ENCODE results near the gene SLC9A8.
A peak's percentile ranks its signal among the peaks of the same experiment; 100 is the strongest.

The SLC9A8 gene

GRCh38 chr20:49896204-49896603 is 83.6 kb downstream of the SLC9A8 start:
- no peak for TF ChIP-seq CTCF (conservative IDR thresholded peaks at IDR 0.05)
- no peak for TF ChIP-seq ZFX (IDR thresholded peaks at IDR 0.05)
- peak overlapping the region; percentile 80 for H3K27ac ChIP-seq

- peak overlapping the region; percentile 90 for H3K27ac ChIP-seq
- no peak for TF ChIP-seq CTCF (conservative IDR thresholded peaks at IDR 0.05)
Observed at GRCh38 chr20:49899541-49900383, 87.1 kb downstream of the SLC9A8 start.

GRCh38 chr20:49901588-49901987 is 89.0 kb downstream of the SLC9A8 start:
- peak overlapping the region; percentile 90 for H3K27ac ChIP-seq
- no peak for TF ChIP-seq CTCF (conservative IDR thresholded peaks at IDR 0.05)
- no peak for TF ChIP-seq ZFX (IDR thresholded peaks at IDR 0.05)

GRCh38 chr20:49904440-49905214 is 92.0 kb downstream of the SLC9A8 start:
- no peak for TF ChIP-seq ZFX (IDR thresholded peaks at IDR 0.05)
- no peak for TF ChIP-seq CTCF (conservative IDR thresholded peaks at IDR 0.05)
- no peak overlapping the region for H3K27ac ChIP-seq

- H3K27ac ChIP-seq, result no peak overlapping the region
- TF ChIP-seq CTCF (conservative IDR thresholded peaks at IDR 0.05) (no peak), ZFX (IDR thresholded peaks at IDR 0.05) (no peak)
Observed at GRCh38 chr20:49905415-49906091, 92.9 kb downstream of the SLC9A8 start.

- TF ChIP-seq ZFX (IDR thresholded peaks at IDR 0.05) (no peak), CTCF (conservative IDR thresholded peaks at IDR 0.05) (no peak)
- H3K27ac ChIP-seq, result no peak overlapping the region
Observed at GRCh38 chr20:49906101-49906604, 93.5 kb downstream of the SLC9A8 start.
